Measurements from ENCODE around the gene ATP2C2. TPM values are rescaled to one million over a fixed set of nuclear protein-coding genes. Genes with fewer than 3 reads are reported as not detected.

ATP2C2 gene
- total RNA-seq, 1 donor from 2014 or later = not detected

DNA sequence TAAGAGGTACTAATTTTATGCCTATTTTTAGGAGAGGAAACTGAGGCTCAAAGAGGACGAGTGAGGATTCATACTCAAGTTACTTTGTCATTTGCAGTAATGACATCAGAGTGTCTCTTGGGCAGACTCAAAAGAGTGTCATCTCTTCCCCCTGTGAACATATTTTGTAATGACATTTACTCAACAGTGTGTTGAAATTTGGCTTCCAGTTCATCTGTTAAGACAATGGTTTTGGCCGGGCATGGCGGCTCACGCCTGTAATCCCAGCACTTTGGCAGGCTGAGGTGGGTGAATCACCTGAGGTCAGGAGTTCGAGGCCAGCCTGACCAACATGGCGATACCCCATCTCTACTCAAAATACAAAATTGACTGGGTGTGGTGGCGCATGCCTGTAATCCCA, 44.7 kb upstream of the ATP2C2 start:
- H3K4me1 Mint-ChIP-seq (ENCODE audit: low read depth) = no peaks in the 10 kb centered on the region

DNA sequence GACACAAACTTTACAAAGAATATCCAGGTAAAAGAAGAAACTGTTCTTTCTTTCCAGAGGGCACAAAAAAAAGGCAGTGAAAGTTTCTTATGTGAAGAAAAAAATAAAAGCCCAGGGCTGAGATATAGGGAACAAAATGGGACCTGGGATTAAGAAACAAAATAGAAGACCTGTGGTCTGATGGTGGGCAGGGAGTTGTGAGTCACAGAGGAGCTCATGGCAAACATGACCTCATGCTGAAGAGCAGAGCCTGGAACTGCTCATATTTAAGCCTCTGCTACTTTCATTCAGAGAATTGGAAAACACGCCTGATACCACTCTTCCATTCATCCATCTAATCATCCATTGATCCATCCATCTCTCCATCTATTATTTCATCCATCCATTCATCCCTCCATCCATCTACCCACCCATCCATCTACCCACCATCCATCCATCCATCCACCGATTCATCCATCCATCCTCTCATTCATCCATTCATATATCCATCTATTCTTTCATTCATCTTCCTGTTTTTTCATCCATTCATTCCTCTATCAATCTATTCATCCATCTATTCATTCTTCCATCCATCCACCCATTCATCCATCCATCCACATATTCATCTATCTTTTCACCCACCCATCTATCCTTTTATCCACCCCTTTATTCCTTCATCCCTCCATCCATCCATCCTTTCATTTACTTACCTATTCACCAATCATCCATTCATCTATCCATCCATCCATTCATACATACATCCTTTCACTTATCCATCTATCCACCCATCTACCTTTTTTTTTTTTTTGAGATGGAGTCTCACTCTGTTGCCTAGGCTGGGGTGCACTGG, 43.7 kb upstream of the ATP2C2 start:
- no peak overlapping the region for H3K27ac Mint-ChIP-seq (ENCODE audit: unreplicated experiment)
- no peak for DNase-seq (ENCODE audit: low spot score)
- H3K36me3 Mint-ChIP-seq (ENCODE audit: low read depth) = no peaks in the 10 kb centered on the region
- peaks cover 16% of the 10 kb centered on the region for H3K27me3 Mint-ChIP-seq (ENCODE audit: low read depth)
- TF ChIP-seq, protein P1, sequence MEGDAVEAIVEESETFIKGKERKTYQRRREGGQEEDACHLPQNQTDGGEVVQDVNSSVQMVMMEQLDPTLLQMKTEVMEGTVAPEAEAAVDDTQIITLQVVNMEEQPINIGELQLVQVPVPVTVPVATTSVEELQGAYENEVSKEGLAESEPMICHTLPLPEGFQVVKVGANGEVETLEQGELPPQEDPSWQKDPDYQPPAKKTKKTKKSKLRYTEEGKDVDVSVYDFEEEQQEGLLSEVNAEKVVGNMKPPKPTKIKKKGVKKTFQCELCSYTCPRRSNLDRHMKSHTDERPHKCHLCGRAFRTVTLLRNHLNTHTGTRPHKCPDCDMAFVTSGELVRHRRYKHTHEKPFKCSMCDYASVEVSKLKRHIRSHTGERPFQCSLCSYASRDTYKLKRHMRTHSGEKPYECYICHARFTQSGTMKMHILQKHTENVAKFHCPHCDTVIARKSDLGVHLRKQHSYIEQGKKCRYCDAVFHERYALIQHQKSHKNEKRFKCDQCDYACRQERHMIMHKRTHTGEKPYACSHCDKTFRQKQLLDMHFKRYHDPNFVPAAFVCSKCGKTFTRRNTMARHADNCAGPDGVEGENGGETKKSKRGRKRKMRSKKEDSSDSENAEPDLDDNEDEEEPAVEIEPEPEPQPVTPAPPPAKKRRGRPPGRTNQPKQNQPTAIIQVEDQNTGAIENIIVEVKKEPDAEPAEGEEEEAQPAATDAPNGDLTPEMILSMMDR (IDR thresholded peaks at IDR 0.05) = no peak
- no peak overlapping the region for H3K4me3 Mint-ChIP-seq (ENCODE audit: unreplicated experiment)
- H3K4me1 Mint-ChIP-seq (ENCODE audit: low read depth) = no peaks in the 10 kb centered on the region
- H3K9me3 Mint-ChIP-seq (ENCODE audit: low read depth) = no peaks in the 10 kb centered on the region

More for the DNA sequence above, 44.7 kb upstream of the ATP2C2 start:
- TF ChIP-seq, protein P1 (IDR thresholded peaks at IDR 0.05) = no peak
- H3K27ac Mint-ChIP-seq (ENCODE audit: unreplicated experiment) = no peak overlapping the region
- no peaks in the 10 kb centered on the region for H3K36me3 Mint-ChIP-seq (ENCODE audit: low read depth)
- peak; percentile 29 for DNase-seq (ENCODE audit: low spot score)
- H3K4me3 Mint-ChIP-seq (ENCODE audit: unreplicated experiment) = no peak overlapping the region
- peaks cover 22% of the 10 kb centered on the region for H3K27me3 Mint-ChIP-seq (ENCODE audit: low read depth)
- no peaks in the 10 kb centered on the region for H3K9me3 Mint-ChIP-seq (ENCODE audit: low read depth)

DNA sequence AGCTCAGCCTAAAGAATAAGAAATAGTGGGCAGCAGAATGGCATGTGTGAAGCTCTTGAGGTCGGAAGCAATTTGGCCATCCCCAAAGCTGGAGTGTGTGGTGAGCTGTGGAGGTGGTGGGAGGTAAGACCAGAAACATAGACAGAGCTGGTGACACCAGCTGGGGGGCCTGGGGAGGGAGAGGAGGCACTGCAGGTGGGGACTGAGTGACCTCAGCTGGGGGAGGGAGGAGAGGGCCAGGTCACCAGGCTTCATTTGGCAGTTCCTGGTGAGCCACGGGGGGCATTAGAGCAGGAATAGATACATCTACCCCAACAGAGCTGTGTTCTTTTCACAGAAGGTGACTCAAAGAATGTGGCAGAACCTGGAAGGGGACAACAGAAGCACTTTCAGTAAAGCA, 41.8 kb upstream of the ATP2C2 start:
- TF ChIP-seq, protein P1 (IDR thresholded peaks at IDR 0.05) = no peak
- H3K4me3 Mint-ChIP-seq (ENCODE audit: unreplicated experiment) = no peak overlapping the region
- DNase-seq (ENCODE audit: low spot score) = peak; percentile 58
- peaks cover 8% of the 10 kb centered on the region for H3K27me3 Mint-ChIP-seq (ENCODE audit: low read depth)
- no peaks in the 10 kb centered on the region for H3K9me3 Mint-ChIP-seq (ENCODE audit: low read depth)
- no peaks in the 10 kb centered on the region for H3K4me1 Mint-ChIP-seq (ENCODE audit: low read depth)
- H3K27ac Mint-ChIP-seq (ENCODE audit: unreplicated experiment) = no peak overlapping the region
- H3K36me3 Mint-ChIP-seq (ENCODE audit: low read depth) = no peaks in the 10 kb centered on the region

DNA sequence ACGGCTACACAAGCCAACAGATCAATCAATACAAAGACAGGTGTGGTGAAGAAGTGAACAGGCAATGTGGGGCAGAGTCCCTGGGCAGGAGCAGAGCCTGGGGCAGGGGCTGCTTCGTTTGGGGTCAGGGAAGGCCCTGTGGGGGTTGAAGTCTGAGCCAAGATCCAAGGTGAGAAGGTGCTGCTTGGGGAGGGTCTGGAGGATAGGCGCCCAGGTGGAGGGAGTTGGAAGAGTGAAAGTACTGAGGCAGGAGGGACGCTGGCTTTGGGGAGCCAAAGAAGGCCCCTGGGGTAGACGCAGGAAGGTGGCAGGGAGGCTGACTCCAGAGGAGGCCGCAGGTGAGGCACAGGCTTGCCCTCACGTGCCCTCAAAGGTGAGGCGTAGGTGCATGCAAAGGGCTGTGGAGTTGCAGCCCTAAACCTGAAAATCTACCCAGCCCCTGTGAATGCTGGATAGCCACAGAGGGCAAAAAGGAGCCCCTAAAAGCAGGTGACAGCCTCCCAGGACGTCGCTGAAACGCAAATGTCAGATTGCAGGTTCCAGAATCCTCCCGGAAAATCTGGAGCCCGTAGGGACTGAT, 40.3 kb upstream of the ATP2C2 start:
- H3K9me3 Mint-ChIP-seq (ENCODE audit: low read depth) = no peaks in the 10 kb centered on the region
- peaks cover 2% of the 10 kb centered on the region for H3K27me3 Mint-ChIP-seq (ENCODE audit: low read depth)
- no peaks in the 10 kb centered on the region for H3K36me3 Mint-ChIP-seq (ENCODE audit: low read depth)
- TF ChIP-seq, protein P1 (IDR thresholded peaks at IDR 0.05) = no peak
- H3K4me3 Mint-ChIP-seq (ENCODE audit: unreplicated experiment) = no peak overlapping the region
- peak; percentile 68 for DNase-seq (ENCODE audit: low spot score)
- no peak overlapping the region for H3K27ac Mint-ChIP-seq (ENCODE audit: unreplicated experiment)
- no peaks in the 10 kb centered on the region for H3K4me1 Mint-ChIP-seq (ENCODE audit: low read depth)

DNA sequence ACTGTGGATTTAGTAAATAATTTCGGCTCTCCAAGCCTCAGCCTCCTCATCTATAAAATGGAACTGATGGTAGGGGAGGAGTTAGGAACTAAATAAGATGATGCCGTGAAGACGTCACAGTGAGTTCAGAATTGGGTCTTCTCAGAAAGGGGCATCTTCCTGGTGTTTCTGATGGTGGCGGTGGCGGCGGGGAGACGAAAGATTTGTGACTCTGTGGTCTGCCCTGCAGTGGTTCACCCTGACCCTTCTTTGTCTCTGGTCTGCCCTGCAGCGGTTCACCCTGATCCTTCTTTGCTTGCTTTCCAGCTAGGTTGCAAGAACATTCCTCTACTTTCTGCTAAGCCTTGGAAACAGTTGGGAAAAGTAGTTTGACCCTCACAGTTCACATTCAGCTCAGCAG, 39.3 kb upstream of the ATP2C2 start:
- Mint-ChIP-seq H3K4me1 (ENCODE audit: low read depth) (no peaks in the 10 kb centered on the region), H3K27ac (ENCODE audit: unreplicated experiment) (no peak overlapping the region), H3K9me3 (ENCODE audit: low read depth) (no peaks in the 10 kb centered on the region), H3K4me3 (ENCODE audit: unreplicated experiment) (no peak overlapping the region), H3K27me3 (ENCODE audit: low read depth) (peaks cover 2% of the 10 kb centered on the region), H3K36me3 (ENCODE audit: low read depth) (no peaks in the 10 kb centered on the region)
- peak; percentile 59 for DNase-seq (ENCODE audit: low spot score)
- TF ChIP-seq, protein P1 (IDR thresholded peaks at IDR 0.05) = no peak
